ENCODE data around the gene DOCK3. TPM values are rescaled to one million over a fixed set of nuclear protein-coding genes. Genes with fewer than 3 reads are reported as not detected.
"Not testable (repeated sequence)": the region's sequence is repeated elsewhere in the genome, so short reads cannot be mapped to it uniquely, and the experiment has no call there.

The DOCK3 gene
- total RNA-seq, 1 experiment from 2014 or later, result 0.04 TPM

DNA sequence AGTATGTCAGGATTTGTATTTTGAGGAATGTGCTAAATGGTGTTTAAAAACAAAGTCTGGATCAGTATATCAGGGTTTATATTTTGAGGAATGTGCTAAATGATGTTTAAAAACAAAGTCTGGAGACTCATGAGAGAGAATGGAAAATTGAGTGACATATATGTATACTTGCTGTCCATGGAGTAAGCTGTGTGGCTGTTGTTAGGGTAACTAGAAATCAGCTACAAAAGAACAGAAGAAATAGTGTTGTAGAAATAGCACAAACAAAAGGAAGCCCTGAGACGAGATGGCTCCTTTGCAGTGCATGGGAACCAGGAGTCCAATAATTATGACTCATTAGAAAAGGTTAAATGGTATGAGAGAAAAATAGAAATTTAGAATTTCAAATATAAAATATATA, 427.7 kb downstream of the DOCK3 start:
- no peak overlapping the region for H3K9ac ChIP-seq (ENCODE audit: low read length)
- no peaks in the 10 kb centered on the region for H3K79me2 ChIP-seq (ENCODE audit: low read length)
- H3K4me2 ChIP-seq (ENCODE audit: low read depth, low read length, poor library complexity, severe bottlenecking), result no peak overlapping the region
- no peak for DNase-seq
- no peaks in the 10 kb centered on the region for H4K20me1 ChIP-seq (ENCODE audit: insufficient read depth, low read depth, low read length)
- no peaks in the 10 kb centered on the region for H3K27me3 ChIP-seq (ENCODE audit: low read length)
- H3K4me3 ChIP-seq (ENCODE audit: low read length), result no peak overlapping the region
- H3K4me1 ChIP-seq (ENCODE audit: low read length), result no peaks in the 10 kb centered on the region
- H3K9me3 ChIP-seq (ENCODE audit: low read length), result no peaks in the 10 kb centered on the region
- no peaks in the 10 kb centered on the region for H3K36me3 ChIP-seq (ENCODE audit: insufficient read depth, low read length)
- no peaks in the 10 kb centered on the region for H3K9me2 ChIP-seq (replicated peaks; ENCODE audit: insufficient read depth, low read length)
- H2AFZ ChIP-seq (ENCODE audit: low read length), result no peak overlapping the region
- no peak overlapping the region for H3K27ac ChIP-seq (ENCODE audit: low read length)

DNA sequence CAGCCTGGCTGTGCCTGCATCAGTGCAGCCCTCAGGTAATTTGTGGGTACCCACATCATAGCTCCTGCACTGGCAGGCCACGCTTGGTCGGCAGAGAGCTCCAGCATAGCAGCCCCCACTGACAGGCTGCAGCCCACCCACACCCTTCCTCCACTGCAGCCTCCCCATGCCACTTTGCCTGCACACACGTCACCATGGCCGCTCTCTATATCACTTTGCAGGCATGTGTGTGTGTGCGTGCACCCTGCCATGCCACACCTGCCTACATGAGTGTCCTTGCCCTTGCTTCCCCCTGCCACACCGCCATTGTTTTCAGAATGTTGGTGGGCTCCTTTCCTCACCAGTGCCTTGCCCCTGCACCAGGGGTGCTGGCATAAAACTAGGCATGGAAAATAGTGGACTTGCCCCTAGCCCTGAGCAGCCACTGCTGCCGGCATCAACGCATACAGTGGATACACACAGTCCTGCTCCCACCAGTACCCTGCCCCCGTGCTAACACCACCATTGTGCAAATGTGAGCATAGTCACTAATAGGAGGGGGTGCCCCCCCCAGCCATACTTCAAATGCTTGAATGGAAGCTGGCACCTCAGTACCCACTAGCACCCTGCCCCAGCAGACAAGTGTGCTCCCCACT, 431.6 kb downstream of the DOCK3 start:
- H3K79me2 ChIP-seq (ENCODE audit: low read length), result no peaks in the 10 kb centered on the region
- H3K9me3 ChIP-seq (ENCODE audit: low read length), result no peaks in the 10 kb centered on the region
- no peak overlapping the region for H3K4me2 ChIP-seq (ENCODE audit: low read depth, low read length, poor library complexity, severe bottlenecking)
- H3K9ac ChIP-seq (ENCODE audit: low read length), result no peak overlapping the region
- DNase-seq, result no peak
- H4K20me1 ChIP-seq (ENCODE audit: insufficient read depth, low read depth, low read length), result no peaks in the 10 kb centered on the region
- no peaks in the 10 kb centered on the region for H3K27me3 ChIP-seq (ENCODE audit: low read length)
- no peaks in the 10 kb centered on the region for H3K4me1 ChIP-seq (ENCODE audit: low read length)
- H3K4me3 ChIP-seq (ENCODE audit: low read length), result no peak overlapping the region
- no peak overlapping the region for H3K27ac ChIP-seq (ENCODE audit: low read length)
- no peaks in the 10 kb centered on the region for H3K9me2 ChIP-seq (replicated peaks; ENCODE audit: insufficient read depth, low read length)
- H2AFZ ChIP-seq (ENCODE audit: low read length), result no peak overlapping the region
- no peaks in the 10 kb centered on the region for H3K36me3 ChIP-seq (ENCODE audit: insufficient read depth, low read length)

DNA sequence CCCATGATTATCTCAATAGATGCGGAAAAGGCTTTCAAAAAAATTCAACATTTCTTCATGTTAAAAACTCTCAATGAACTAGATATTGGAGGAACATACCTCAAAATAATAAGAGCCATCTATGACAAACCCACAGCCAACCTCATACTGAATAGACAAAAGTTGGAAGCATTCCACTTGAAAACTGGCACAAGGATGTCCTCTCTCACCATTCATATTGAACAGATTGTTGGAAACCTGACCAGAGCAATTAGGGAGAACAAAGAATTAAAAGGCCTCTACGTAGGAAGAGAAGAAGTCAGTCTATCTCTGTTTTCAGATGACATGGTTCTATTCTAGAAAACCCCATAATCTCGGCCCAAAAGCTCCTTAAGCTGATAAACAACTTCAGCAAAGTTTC, 435.9 kb downstream of the DOCK3 start:
- Histone ChIP-seq H3K4me2 (ENCODE audit: low read depth, low read length, poor library complexity, severe bottlenecking) (no peak overlapping the region), H4K20me1 (ENCODE audit: insufficient read depth, low read depth, low read length) (no peaks in the 10 kb centered on the region), H3K4me1 (ENCODE audit: low read length) (no peaks in the 10 kb centered on the region), H3K9me3 (ENCODE audit: low read length) (no peaks in the 10 kb centered on the region), H3K27me3 (ENCODE audit: low read length) (no peaks in the 10 kb centered on the region), H3K36me3 (ENCODE audit: insufficient read depth, low read length) (no peaks in the 10 kb centered on the region), H3K27ac (ENCODE audit: low read length) (no peak overlapping the region), H3K79me2 (ENCODE audit: low read length) (no peaks in the 10 kb centered on the region), H2AFZ (ENCODE audit: low read length) (no peak overlapping the region), H3K9me2 (replicated peaks; ENCODE audit: insufficient read depth, low read length) (no peaks in the 10 kb centered on the region), H3K4me3 (ENCODE audit: low read length) (no peak overlapping the region), H3K9ac (ENCODE audit: low read length) (no peak overlapping the region)
- DNase-seq, result no peak

DNA sequence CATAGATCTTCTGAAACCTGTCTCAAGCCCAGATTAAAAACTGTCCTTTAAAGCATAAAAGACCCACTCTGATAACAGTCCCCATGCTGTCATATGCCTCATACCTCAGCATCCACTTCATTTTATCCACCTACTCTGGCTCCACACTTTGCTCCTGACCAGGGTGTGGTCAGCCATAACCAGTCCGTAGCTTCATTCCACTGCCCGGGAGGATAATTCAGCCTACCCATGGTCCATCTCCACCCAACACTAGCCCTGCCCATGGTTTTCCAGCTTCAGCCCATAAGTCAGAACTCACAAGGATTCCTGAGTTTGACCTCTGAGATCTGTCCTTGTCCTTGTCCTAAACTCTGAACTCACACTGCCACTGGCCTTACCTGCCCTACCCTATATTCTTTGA, 448.2 kb downstream of the DOCK3 start:
- Histone ChIP-seq H3K9me2 (replicated peaks; ENCODE audit: insufficient read depth, low read length) (no peaks in the 10 kb centered on the region), H3K27ac (ENCODE audit: low read length) (no peak overlapping the region), H3K9ac (ENCODE audit: low read length) (no peak overlapping the region), H3K4me3 (ENCODE audit: low read length) (no peak overlapping the region), H3K4me1 (ENCODE audit: low read length) (no peaks in the 10 kb centered on the region), H3K79me2 (ENCODE audit: low read length) (no peaks in the 10 kb centered on the region), H3K9me3 (ENCODE audit: low read length) (no peaks in the 10 kb centered on the region), H3K27me3 (ENCODE audit: low read length) (no peaks in the 10 kb centered on the region), H3K4me2 (ENCODE audit: low read depth, low read length, poor library complexity, severe bottlenecking) (no peak overlapping the region), H4K20me1 (ENCODE audit: insufficient read depth, low read depth, low read length) (no peaks in the 10 kb centered on the region), H2AFZ (ENCODE audit: low read length) (no peak overlapping the region), H3K36me3 (ENCODE audit: insufficient read depth, low read length) (no peaks in the 10 kb centered on the region)
- DNase-seq, result no peak

DNA sequence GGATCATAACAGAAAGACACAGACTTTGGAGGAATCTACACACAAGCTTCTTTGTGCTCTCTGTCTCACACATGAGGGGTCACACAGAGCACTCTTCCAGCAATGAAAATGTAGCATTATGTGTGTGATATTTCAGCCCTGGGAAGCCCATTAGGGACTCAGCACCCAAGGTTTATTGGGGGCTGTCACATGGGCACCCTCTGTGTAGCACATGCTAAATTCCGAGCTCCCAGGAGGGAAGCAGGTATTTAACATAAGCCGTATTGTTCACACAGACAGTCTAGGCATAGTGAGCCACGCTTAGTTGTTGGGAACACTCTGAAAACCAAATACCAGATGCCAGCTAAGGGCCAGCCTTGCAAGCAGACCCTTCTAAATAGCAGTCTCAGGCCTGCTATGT, 448.8 kb downstream of the DOCK3 start:
- no peaks in the 10 kb centered on the region for H3K79me2 ChIP-seq (ENCODE audit: low read length)
- no peaks in the 10 kb centered on the region for H3K4me1 ChIP-seq (ENCODE audit: low read length)
- H3K9me3 ChIP-seq (ENCODE audit: low read length), result no peaks in the 10 kb centered on the region
- no peak overlapping the region for H2AFZ ChIP-seq (ENCODE audit: low read length)
- H3K9ac ChIP-seq (ENCODE audit: low read length), result no peak overlapping the region
- no peak overlapping the region for H3K4me3 ChIP-seq (ENCODE audit: low read length)
- H4K20me1 ChIP-seq (ENCODE audit: insufficient read depth, low read depth, low read length), result no peaks in the 10 kb centered on the region
- DNase-seq, result no peak
- H3K27me3 ChIP-seq (ENCODE audit: low read length), result no peaks in the 10 kb centered on the region
- no peak overlapping the region for H3K4me2 ChIP-seq (ENCODE audit: low read depth, low read length, poor library complexity, severe bottlenecking)
- H3K36me3 ChIP-seq (ENCODE audit: insufficient read depth, low read length), result no peaks in the 10 kb centered on the region
- H3K27ac ChIP-seq (ENCODE audit: low read length), result no peak overlapping the region
- H3K9me2 ChIP-seq (replicated peaks; ENCODE audit: insufficient read depth, low read length), result no peaks in the 10 kb centered on the region

DNA sequence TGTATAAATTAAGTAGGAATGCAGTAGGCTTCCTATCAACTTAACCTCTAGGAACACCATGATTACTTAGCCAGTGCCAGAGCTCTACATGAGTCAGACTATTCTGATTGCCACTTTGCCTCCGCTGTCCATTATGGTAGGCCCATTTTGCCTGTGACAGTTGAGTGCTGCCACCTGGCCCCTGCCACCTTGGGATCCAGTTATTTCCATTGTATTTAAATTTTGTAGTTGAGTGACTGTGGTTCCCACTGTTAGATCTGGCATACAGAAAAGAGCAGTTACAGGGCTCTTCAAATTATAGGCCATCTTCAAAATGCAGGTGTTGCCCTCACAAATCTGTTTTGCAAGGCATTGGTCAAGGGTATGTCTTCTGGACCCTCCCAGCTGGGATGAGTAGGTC, 456.9 kb downstream of the DOCK3 start:
- not testable (repeated sequence) for DNase-seq; H3K4me3 ChIP-seq (ENCODE audit: low read length); H3K79me2 ChIP-seq (ENCODE audit: low read length); H3K9me3 ChIP-seq (ENCODE audit: low read length); H3K4me2 ChIP-seq (ENCODE audit: low read depth, low read length, poor library complexity, severe bottlenecking); H2AFZ ChIP-seq (ENCODE audit: low read length); H3K27ac ChIP-seq (ENCODE audit: low read length); H3K36me3 ChIP-seq (ENCODE audit: insufficient read depth, low read length); H3K27me3 ChIP-seq (ENCODE audit: low read length); H3K9ac ChIP-seq (ENCODE audit: low read length); H3K4me1 ChIP-seq (ENCODE audit: low read length); H3K9me2 ChIP-seq (replicated peaks; ENCODE audit: insufficient read depth, low read length); H4K20me1 ChIP-seq (ENCODE audit: insufficient read depth, low read depth, low read length)

DNA sequence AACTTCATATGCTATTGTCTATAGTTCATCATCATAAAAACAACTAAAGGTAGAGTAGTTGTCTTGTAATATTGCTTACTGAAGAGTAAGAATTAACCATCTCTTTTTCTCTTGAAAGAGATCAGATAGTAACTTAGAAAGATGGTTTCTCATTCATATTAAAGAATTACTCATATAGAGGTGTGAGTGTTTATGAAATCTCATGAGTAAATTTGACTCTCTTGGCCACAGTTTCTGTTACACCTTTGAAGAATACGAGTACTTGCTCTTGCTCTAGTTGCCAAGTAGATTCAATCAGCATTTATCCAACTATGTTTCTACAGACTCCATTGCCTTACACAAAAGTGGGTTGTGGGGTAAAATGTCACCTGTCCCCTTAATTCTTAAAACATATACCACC, 463.0 kb downstream of the DOCK3 start:
- no peaks in the 10 kb centered on the region for H3K4me1 ChIP-seq (ENCODE audit: low read length)
- no peak overlapping the region for H3K4me2 ChIP-seq (ENCODE audit: low read depth, low read length, poor library complexity, severe bottlenecking)
- no peak overlapping the region for H3K27ac ChIP-seq (ENCODE audit: low read length)
- H3K79me2 ChIP-seq (ENCODE audit: low read length), result no peaks in the 10 kb centered on the region
- H2AFZ ChIP-seq (ENCODE audit: low read length), result no peak overlapping the region
- no peaks in the 10 kb centered on the region for H3K27me3 ChIP-seq (ENCODE audit: low read length)
- H3K9me3 ChIP-seq (ENCODE audit: low read length), result no peaks in the 10 kb centered on the region
- no peaks in the 10 kb centered on the region for H4K20me1 ChIP-seq (ENCODE audit: insufficient read depth, low read depth, low read length)
- no peaks in the 10 kb centered on the region for H3K9me2 ChIP-seq (replicated peaks; ENCODE audit: insufficient read depth, low read length)
- H3K36me3 ChIP-seq (ENCODE audit: insufficient read depth, low read length), result no peaks in the 10 kb centered on the region
- no peak for DNase-seq
- no peak overlapping the region for H3K4me3 ChIP-seq (ENCODE audit: low read length)
- H3K9ac ChIP-seq (ENCODE audit: low read length), result no peak overlapping the region

DNA sequence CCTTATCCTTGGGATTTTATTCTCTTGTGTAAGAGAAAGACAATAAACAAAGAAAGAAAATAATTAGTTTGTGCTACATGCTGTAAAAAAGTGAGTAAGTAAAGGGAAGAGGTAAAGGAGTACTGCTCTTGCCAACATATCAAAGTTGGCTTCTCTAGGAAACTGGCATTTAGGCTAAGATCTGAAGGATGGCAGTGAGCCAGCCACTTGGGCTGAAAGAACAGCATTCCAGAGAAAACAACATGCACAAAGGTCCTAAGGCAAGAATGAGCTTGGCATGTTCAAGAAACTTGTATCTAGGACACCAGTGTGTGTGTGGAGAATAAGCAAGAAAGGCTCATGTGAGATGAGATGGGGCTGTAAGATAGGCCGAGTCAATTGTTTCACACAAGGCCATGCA, 464.9 kb downstream of the DOCK3 start:
- Histone ChIP-seq H3K4me2 (ENCODE audit: low read depth, low read length, poor library complexity, severe bottlenecking) (no peak overlapping the region), H3K9ac (ENCODE audit: low read length) (no peak overlapping the region)

DNA sequence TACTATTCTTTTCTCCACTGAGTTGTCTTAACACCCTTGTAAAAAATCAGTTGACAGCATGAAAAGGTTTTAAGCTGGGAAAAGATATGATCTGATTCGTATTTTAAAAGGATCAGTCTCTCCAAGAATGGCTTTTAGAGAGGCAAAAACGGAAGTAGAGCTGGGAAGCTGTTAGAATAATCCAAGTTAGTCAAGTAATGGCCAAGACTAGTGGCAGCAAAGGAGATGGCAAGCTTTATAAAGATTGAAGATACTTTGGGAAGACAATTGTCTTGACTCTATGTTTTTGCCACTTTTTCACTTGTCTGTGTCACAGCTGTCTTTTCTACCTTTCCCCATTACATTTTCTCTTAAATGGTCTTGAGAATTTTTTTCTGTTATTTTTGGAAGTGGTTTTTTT, 466.8 kb downstream of the DOCK3 start:
- no peaks in the 10 kb centered on the region for H4K20me1 ChIP-seq (ENCODE audit: insufficient read depth, low read depth, low read length)
- no peaks in the 10 kb centered on the region for H3K36me3 ChIP-seq (ENCODE audit: insufficient read depth, low read length)
- no peaks in the 10 kb centered on the region for H3K27me3 ChIP-seq (ENCODE audit: low read length)
- DNase-seq, result no peak
- no peaks in the 10 kb centered on the region for H3K9me2 ChIP-seq (replicated peaks; ENCODE audit: insufficient read depth, low read length)
- no peaks in the 10 kb centered on the region for H3K79me2 ChIP-seq (ENCODE audit: low read length)
- H3K9ac ChIP-seq (ENCODE audit: low read length), result no peak overlapping the region
- H3K27ac ChIP-seq (ENCODE audit: low read length), result no peak overlapping the region
- no peaks in the 10 kb centered on the region for H3K9me3 ChIP-seq (ENCODE audit: low read length)
- no peak overlapping the region for H2AFZ ChIP-seq (ENCODE audit: low read length)
- H3K4me2 ChIP-seq (ENCODE audit: low read depth, low read length, poor library complexity, severe bottlenecking), result no peak overlapping the region
- no peaks in the 10 kb centered on the region for H3K4me1 ChIP-seq (ENCODE audit: low read length)
- H3K4me3 ChIP-seq (ENCODE audit: low read length), result no peak overlapping the region

More for the DNA sequence above, 464.9 kb downstream of the DOCK3 start:
- Histone ChIP-seq H3K4me1 (ENCODE audit: low read length) (no peaks in the 10 kb centered on the region), H3K27me3 (ENCODE audit: low read length) (no peaks in the 10 kb centered on the region), H2AFZ (ENCODE audit: low read length) (no peak overlapping the region), H3K36me3 (ENCODE audit: insufficient read depth, low read length) (no peaks in the 10 kb centered on the region), H3K4me3 (ENCODE audit: low read length) (no peak overlapping the region), H3K79me2 (ENCODE audit: low read length) (no peaks in the 10 kb centered on the region), H3K27ac (ENCODE audit: low read length) (no peak overlapping the region), H3K9me2 (replicated peaks; ENCODE audit: insufficient read depth, low read length) (no peaks in the 10 kb centered on the region), H3K9me3 (ENCODE audit: low read length) (no peaks in the 10 kb centered on the region), H4K20me1 (ENCODE audit: insufficient read depth, low read depth, low read length) (no peaks in the 10 kb centered on the region)
- no peak for DNase-seq
